ENCODE results near the gene KREMEN2.

DNA sequence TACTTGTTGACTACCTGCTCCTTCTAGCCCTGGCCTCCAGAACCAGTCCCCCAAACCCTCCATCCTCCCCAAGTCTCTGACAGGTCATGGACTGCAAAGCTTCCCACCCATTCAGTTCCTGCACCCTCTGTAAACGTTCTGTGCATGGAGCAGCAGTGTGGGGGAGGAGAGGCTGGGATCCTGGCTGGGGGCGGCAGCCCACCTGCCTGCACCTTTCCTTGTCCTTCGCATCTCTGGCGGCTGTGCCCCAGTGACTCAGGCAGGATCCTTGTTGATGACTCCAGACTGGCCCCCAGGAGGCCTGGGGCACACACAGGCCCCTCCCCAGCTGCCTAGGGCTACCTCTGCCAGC lies 17.8 kb downstream of the KREMEN2 start:
- TF ChIP-seq CTCF (conservative IDR thresholded peaks at IDR 0.05; ENCODE audit: low read length) (no peak), EZH2phosphoT487 (IDR thresholded peaks at IDR 0.05; ENCODE audit: borderline replicate concordance) (no peak)
